PC-3 (cell line): ENCODE results near the gene NMNAT2.

Source experiments
- CTCF ChIP-seq: fragments of 300-600 bp; sonication (generic); conservative IDR thresholded peaks from 2 replicates; pipeline ENCODE4 v1.5.1; 2017; ENCODE audit warnings: antibody characterized with exemption, low read depth, mild to moderate bottlenecking, low read length
- EZH2 ChIP-seq: fragments of 300-600 bp; sonication (generic); IDR thresholded peaks from one replicate; pipeline ENCODE4 v1.6.1; 2017; ENCODE audit warnings: antibody characterized with exemption, mild to moderate bottlenecking, low read length; ENCODE audit not compliant: unreplicated experiment

DNA sequence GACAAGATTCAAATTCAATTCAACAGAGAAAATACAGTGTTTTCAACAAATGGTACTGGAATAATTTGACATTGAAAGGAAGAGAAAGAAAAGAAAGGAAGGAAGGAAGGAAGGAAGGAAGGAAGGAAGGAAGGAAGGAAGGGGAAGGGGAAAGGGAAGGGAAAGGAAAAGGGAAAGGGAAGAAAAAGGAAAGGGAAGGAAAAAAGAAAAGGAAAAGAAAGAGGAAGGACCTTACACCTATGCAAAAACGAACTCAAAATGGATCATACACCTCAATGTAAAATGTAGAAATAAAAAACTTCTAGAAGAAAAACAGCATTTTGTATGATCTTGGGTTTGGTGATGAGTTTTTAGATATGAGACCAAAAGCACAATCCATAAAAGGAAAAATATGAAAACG is 19.9 kb upstream of the NMNAT2 start:
- TF ChIP-seq CTCF: no peak
- TF ChIP-seq EZH2: no peak
